Activated CD4-positive, alpha-beta T cell treated with anti-CD3 and anti-CD28 coated beads for 4 hours (primary cell): Measurements from ENCODE around the gene ZNF587.
"Not testable (repeated sequence)": the region's sequence is repeated elsewhere in the genome, so short reads cannot be mapped to it uniquely, and the experiment has no call there.

Source experiments
- DNase-seq, 2 donors: peaks; one replicate each; pipeline ENCODE4 v3.0.0-alpha.2; 2020

Gene ZNF587

DNA sequence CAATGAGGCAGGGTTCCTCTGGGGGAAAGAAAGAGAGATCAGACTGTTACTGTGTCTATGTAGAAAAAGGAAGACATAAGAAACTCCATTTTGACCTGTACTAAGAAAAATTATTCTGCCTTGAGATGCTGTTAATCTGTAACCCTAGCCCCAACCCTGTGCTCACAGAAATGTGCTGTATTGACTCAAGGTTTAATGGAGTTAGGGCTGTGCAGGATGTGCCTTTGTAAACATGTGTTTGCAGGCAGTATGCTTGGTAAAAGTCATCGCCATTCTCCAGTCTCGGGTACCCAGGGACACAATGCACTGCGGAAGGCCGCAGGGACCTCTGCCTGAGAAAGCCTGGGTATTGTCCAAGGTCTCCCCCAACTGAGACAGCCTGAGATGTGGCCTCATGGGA, 26.1 kb upstream of the ZNF587 start:
- not testable (repeated sequence) for DNase-seq

DNA sequence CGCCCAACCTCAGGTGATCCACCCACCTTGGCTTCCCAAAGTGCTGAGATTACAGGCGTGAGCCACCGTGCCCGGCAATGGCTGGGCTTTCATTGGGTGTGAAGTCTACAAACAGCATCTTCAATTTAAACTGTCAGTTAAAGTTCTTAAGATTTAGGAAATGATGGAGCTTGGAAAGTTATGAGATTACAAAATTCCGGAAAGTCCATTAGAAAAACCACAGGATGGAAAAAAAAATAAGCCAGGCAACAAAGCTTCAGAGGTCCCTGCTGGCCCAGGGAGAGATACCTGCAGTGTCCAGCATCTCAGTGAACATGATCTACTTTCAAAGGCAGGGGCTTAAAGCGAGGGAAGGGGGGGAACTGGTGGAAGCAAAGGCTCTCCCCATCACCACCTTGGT, 24.1 kb upstream of the ZNF587 start:
- no peak for DNase-seq

DNA sequence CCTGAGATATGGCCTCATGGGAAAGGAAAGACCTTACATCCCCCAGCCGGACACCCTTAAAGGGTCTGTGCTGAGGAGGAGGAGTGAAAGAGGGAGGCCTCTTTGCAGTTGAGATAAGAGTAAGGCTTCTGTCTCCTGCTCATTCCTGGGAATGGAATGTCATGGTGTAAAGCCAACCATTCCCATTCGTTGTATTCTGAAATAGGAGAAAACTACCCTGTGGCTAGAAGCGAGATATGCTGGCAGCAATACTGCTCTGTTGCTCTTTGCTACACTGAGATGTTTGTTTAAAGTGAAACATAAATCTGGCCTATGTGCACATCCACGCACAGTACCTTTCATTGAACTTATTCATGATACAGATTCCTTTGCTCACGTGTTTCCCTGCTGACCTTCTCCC, 20.3 kb upstream of the ZNF587 start:
- no peak for DNase-seq

DNA sequence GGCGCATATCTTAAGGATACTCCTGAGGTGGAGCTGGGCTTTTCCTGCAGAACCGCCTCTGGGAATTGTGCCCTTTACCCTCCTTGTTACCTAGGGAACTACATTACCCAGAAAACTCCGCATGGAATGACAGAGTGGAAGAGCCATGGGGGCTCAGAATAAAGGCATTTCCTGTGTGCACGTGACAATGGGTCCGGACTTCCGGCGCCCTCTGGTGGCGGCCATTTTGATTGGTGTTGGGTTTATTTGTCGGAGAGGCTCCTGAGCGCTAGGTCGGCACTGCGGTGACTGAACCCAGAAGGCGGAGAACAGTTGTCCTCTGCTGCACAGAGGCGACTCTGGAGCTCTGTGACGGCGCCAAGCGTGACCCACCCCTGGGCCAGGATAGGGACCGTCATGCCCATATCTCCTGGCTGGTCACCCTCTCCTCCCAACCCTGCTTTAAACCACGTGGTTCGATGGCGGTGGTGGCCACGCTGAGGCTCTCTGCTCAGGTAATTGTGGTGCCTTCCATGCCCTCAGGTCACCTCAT, 19.5 kb upstream of the ZNF587 start, which contains the start of gene ZNF587B:
TSS of gene ZNF587B (plus strand) at position 229 of the 532 bp plus-strand sequence. CDS start at position 459, 230 bp downstream.
- DNase-seq, result peak in 1 of 2 donors; percentile 22

DNA sequence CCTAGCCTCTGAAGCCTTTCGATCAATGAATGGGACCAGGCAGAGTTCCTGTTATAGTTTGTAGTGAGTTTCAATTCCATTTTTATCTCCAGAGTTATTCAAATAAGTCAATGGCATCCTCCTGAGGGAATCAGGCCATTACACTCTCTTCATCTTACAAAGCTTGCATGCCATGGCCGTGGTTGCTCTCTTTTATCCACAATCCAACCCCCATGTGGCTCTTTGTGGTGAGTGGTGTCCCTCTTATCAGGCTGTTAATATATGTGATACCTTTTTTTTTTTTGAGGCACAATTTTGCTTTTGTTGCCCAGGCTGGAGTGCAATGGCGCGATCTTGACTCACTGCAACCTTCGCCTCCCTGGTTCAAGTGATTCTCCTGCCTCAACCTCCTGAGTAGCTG, 12.7 kb upstream of the ZNF587 start:
- DNase-seq, result not testable (repeated sequence)

DNA sequence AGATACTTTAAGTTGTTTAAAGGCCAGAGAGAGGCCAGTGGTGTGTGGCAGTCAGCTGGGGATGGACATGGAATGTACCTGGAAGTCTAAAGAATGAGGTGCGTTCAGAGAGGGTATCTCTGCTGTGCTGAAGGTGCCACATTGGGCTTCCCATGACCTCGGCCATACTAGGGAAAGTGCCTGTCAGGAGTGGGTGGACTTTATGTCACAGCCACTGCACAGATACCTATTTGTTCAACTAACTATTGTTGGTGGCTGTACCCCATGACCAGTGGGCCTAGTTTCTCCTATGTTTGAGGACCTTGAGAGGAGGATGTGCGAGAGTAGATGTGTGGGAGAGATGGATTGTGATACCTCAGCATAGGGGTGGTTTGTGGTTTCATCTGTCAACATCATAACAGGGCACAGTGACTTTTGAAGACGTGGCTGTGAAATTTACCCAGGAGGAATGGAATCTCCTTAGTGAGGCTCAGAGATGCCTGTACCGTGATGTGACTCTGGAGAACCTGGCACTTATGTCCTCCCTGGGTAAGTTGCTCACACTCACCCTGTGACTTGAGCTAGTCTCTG, 11.0 kb upstream of the ZNF587 start:
- not testable (repeated sequence) for DNase-seq

DNA sequence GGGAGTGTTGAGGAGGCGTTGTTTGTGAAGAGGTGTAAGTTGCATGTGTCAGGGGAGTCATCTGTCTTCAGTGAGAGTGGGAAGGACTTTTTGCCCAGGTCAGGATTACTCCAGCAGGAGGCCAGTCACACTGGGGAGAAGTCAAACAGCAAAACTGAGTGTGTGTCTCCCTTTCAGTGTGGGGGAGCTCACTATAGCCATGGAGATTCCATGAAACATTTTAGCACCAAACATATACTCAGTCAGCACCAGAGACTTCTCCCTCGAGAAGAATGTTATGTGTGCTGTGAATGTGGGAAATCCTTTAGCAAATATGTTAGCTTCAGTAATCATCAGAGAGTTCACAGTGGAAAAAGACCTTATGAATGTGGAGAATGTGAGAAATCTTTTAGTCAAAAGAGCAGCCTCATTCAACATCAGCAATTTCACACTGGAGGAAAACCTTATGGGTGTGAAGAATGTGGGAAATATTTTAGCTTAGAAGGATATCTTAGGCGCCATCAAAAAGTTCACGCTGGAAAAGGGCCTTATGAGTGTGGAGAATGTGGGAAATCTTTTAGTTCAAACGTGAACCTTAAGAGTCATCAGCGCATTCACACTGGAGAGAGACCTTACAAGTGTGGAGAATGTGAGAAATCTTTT, 8.4 kb upstream of the ZNF587 start:
- no peak for DNase-seq

DNA sequence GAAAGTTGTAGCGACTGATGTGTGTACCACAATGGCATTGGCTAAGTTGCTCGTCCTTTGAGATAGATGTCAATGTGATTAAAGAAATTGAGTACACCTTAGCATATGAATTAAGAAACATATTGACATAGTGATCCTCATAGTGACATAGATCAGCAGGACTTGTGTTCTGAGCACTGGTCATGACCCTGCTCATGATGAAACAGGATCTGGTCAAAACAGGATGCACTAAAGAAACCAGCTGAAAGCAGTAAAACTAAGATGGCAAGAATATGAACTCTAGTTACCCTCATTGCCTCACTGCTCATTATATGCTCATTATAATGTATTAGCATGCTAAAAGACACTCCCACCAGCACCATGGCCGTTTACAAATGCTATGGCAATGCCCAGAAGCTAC, 2.5 kb upstream of the ZNF587 start:
- not testable (repeated sequence) for DNase-seq

DNA sequence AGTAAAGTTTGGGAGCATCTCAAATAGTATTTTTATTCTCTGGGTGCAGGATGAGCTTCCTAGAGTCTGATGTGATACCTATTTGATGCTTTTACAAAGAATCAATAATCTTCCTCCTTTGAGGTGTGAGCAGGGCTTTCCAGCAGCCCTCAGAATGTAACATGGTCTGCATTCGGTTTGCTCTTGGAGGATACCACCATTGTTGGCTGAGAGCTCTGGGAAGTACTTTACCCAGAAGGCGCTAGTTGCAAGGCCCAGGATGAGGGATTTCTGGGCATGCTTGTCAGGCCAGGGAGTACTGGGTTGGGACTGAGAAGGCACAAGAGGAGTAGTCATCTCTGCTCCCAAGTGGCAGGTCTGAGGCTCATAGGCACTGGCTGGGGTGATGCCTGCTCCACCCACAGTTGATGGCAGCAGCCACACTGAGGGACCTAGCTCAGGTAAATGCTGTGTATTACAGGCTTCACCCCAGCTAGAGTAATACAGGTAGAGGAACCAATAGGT, 445 bp upstream of the ZNF587 start:
- DNase-seq, result not testable (repeated sequence)

DNA sequence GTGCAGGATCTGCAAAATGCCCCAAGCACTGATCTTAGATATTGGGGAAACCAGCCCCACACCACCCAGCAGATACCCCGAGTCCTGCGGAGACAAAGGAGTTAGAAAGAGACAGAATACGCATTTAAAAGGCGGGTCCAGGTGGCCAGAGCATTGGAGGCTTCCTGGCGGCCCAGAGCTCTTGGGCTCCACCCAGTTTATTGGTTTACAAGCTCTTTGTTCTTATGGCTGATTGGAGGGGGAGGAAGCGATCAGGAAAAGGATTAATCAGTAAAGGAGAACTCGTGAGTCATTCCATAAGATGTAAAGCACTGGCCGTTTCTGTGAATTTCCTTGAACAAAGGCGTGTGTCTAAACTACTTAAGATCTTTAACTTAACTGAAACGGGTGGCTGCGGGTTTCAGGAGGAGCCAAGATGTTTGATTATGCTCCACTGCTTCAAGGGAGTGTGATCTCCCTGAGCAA, 926 bp downstream of the ZNF587 start:
- no peak for DNase-seq

DNA sequence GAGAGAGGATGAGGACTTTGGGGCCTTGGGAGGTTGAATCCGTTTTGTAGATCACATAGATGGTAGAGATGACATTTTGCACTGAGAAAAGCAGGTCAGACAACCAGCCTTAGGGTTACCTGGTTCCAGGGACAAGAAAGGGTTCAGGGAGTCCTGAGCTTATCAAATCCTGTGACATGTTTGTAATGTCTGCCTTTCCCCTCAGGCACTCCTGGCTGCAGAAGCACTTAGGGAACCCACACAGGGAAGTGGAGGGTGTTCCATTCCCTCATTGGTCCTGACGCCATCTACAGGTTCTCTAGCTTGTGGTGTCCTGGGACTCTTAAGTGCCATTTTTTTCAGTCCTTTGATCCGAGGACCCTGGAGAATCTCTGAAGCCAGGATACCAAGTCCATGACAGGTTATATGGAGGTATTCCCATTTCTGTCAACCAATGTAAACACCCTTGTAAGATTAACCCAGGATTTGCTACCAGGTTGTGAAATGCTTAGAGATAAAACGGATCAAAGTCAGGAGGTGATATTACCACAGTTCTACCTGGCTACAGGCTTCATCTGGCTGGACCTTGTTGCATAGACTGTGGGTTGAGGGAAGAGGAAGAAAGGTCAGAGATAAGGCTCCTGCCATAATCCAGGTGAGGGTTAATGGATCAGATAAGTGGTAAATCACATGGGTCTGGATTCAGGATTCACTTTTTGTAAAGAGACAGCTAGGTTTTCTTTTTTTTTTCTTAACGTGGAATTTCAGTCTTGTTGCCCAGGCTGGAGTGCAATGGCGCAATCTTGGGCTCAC, 2.3 kb downstream of the ZNF587 start:
- DNase-seq, result not testable (repeated sequence)

DNA sequence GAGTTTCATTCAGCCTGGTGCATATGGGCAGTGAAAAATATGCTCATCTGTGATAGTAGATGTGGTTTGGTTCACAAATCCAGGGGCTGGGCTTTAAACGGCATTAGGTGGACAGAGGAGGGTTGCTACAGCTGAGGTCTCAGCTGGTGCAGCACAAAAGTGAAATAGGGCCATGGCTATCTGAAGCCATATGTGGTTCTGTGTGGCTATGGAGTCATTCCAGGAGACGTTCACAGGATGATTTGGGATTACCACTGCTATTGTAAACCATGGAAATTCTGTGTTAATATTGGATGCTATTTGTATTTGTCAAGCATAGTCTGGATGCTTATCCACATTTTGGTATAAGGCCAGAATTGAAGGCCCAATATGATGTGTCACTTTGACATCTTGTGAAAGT, 4.5 kb downstream of the ZNF587 start:
- not testable (repeated sequence) for DNase-seq

DNA sequence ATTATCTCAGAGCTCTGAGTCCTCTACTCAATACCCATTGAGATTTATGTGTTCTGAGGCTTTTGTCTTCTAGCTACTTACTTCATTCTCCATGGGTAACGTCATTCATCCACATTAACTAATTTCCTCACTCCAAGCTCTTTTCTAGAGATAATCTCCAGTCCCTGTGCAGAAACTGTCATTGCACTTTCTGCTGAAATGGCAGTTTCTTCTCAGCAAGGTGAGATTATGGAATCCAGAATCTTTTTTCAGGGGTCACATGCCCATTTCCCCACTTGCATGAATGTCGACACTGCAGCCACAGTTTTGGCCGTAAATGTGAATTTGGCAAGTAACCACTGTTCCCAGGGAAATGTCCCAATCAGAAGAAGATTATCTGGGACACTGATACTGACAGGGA, 12.7 kb downstream of the ZNF587 start:
- DNase-seq, result not testable (repeated sequence)

DNA sequence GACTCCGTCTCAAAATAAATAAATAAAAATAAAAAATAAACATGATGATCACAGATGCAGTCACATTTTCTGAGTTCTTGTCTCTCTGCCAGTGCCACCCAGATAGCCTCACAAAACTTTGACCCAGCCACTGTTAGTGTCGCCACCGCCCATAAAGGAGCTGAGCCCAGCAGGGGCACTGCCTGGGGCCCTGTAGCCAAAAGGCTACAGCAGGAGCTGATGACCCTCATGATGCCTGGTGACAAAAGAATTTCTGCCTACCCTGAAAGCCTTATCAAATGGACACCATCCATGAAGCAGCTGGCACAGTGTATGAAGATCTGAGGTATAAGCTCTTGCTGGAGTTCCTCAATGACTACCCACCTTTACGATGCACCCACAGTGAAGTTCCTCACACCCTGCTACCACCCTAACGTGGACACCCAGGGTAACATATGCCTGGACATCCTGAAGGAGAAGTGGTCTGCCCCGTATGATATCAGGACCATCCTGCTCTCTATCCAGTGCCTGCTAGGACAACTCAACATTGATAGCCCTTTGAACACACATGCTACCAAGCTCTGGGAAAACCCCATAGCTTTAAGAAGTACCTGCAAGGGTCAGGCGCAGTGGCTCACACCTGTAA, 18.3 kb downstream of the ZNF587 start:
- DNase-seq, result no peak

DNA sequence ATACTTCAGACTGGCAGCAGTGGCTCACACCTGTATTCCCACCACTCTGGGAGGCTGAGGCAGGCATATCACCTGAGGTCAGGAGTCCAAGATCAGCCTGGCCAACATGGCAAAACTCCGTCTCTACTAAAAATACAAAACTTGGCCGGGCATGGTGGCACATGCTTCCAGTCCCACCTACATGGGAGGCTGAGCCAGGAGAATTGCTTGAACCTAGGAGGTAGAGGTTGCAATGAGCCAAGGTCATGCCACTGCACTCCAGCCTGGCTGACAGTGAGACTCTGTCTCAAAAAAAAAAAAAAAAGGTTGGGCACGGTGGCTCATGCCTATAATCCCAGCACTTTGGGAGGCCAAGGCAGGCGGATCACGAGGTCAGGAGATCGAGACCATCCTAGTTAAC, 20.0 kb downstream of the ZNF587 start:
- DNase-seq, result not testable (repeated sequence)

DNA sequence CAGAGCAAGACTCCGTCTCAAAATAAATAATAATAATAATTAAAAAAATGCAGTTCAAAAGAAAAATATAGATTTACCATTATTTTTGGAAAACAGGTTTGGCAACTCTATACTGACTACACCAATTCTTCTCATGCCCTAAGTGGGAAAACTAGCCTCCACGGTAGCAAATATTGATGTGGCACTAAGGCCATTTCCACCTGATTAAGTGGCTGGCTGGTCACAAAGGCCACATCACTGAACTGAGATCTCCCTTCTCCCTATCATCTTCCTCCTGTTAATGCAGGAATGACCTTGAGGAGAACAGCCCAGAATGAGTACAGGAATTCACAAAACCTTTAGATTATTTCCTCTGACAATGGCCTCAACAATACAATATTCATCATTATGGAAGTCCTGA, 20.6 kb downstream of the ZNF587 start:
- no peak for DNase-seq

DNA sequence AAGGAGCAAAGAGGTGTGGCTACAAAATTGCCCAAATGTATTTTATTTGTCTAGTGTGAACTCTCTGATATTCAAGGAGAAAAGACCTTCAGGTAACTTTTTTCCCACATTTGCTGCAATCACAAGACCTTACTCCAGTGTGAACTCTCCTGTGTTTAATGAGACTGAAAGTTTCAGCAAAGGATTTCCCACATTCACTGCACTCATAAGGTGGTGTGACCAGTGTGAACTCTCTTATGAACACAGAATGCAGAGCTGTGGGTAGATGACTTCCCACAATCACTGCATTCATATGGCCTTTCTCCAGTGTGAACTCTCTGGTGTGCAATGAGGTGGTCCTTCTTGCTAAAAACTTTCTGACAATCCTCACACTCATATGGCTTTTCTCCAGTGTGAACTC, 22.8 kb downstream of the ZNF587 start:
- DNase-seq, result no peak

DNA sequence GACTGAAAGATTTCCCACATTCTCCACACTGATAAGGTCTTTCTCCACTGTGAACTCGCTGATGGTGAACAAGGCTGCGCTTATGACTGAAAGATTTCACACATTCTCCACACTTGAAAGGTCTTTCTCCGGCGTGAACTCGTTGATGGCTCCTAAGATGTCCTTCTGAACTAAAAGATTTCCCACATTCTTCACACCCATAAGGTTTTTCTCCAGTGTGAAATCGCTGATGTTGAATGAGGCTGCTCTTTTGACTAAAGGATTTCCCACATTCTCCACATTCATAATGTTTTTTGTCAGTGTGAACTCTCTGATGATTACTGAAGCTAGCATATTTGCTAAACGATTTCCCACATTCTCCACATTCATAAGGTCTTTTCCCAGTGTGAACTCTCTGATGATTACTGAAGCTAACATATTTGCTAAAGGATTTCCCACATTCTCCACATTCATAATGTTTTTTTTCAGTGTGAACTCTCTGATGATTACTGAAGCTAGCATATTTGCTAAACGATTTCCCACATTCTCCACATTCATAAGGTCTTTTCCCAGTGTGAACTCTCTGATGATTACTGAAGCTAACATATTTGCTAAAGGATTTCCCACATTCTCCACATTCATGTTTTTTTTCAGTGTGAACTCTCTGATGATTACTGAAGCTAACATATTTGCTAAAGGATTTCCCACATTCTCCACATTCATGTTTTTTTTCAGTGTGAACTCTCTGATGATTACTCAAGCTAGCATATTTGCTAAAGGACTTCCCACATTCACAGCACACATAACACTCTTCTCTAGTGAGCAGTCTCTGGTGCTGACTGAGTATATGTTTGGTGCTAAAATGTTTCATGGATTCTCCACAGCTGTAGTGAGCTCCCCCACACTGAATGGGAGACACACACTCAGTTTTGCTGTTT, 24.5 kb downstream of the ZNF587 start:
- DNase-seq, result not testable (repeated sequence)

DNA sequence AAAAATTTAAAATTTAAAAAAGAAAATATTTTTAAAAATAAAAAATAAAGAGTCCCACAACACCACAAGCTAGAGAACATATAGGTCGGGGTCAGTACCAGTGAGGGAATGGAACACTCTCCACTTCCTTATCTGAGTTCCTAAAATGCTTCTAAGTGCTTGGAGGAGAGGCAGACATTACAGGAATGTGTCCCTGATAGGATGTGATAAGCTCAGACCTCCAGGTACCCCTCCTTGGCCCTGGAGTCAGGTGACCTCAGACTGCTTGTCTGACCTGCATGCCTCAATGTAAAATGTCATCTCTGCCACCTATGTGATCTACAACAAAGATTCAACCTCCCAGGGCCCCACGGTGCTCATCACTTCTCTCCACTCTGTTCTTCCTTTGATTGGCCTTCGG, 36.4 kb downstream of the ZNF587 start:
- no peak for DNase-seq

DNA sequence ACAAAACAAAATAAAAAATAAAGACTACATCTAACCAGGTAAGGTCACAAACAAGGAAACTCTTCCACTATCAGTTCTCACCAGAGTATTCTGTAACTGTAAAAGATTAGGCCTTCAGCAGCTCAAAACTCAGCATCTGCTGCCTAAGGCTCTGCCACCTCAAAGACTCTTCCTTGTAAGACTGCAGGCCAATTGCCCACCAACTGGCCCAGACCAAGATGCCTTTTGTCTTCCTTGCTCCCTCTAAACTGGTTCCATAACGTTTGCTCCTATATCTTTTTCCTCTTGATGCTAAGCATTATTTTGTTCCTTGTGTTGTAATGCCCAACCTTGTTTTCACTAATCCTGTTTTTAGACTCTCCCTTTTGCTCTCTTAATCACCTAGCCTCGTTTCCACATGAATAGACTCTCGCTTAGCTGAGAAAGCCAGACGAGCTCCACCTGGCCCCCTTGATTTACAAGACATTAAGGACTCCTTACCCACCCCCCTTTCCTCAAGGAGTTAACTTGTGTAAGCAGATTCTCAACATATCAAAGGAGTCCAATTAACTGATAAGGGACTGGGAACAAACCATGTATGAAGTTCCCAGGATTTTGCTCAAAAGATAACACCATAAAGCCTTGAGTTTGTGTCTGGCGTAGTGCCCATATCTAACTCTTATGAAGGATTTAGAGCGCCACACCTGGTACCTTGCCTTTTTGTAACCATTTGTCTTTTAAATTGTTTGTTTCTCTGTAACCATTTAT, 37.7 kb downstream of the ZNF587 start:
- DNase-seq, result no peak

DNA sequence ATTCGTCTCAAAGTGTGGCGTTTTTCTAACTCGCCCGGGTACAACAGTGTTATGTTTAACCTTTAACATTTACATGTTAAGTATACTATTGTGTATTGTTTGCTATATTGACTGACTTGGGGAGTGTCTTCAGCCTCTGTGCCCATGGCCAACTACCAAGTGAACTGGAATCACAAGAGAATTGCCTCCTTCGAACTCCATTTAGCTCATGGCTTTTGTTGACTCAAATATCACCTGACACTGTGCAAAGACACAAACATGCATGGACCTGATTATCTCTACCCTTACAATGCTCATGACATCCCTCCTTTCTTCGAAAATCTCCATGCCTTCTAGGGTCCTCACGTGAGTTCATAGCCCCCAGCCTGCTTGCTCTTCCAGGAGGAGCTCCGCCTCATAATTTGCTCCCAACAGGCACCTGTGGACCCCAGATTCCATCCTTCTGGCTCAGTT, 38.5 kb downstream of the ZNF587 start:
- DNase-seq, result no peak
